HG02678 (cell line): ENCODE data around the gene USP35.
"Not testable (repeated sequence)": the region's sequence is repeated elsewhere in the genome, so short reads cannot be mapped to it uniquely, and the experiment has no call there.

ENCODE experiments used
- ATAC-seq: cut with Tn5 transposase; IDR thresholded peaks from one replicate; pipeline ENCODE4 v1.9.1; 2021; ENCODE audit warnings: mild to moderate bottlenecking, moderate library complexity; ENCODE audit not compliant: unreplicated experiment

USP35 gene

DNA sequence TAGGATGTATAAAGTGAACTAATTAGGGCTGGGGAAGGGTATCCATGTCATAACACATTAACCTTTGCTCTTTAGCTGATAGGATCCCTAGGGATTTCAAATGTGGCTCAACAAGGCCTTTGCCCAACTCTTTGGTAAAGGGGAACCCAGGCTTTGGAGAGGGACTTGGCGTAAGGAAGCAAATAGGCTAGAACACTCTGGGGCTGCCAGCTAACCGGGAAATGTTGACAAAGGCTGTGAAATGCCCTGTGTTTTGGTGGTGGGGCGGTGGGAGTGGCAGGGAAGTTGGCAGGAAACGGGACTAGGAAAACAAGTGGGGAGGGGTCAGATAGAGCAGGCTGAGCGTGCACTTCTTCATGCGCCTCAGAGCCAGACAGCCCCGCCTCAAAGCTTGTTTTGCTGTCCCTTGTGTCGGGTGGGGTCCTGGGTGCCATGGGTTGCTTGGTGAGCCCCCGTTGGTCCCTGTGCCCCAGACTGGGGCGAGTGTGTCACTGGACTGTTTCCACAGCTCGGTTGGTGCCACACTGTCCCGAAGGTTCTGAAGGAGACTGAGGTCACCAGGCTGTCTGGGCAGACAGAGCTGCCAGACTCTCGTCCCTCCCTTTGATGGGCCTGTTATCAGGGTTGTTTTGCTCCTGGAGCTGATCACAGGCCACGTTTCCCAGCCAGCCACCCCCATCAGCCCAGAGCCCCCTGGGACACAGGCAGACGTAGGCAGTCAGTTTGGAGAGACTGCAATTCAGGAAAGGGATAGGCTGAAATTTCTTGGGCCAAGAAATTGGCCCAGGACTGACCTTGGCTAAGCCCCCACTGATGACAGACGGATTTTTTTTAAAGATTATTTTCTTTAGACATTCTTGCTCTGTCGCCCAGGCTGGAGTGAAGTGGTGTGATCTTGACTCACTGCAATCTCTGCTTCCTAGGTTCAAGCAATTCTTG, 19.9 kb upstream of the USP35 start:
- ATAC-seq = no peak

DNA sequence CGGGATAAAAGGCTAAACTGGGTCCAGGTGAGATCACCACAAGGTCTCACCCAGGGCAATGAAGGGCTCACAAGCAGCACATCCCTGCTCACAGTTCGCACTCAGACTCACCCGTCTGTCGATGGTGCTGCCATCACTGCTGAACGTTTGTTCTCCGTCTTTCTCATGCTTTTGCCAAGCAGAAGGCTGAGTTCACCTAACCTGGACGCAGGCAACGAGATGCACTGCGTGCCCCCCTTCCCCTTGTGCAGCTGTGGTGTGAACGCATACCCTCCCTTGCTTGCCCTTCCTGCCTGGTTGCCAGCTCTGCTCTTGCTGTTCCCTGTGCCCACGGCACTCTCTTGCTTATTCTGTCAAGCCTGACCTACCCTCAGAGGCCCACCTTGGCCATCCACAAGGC, 18.3 kb upstream of the USP35 start:
- ATAC-seq = no peak

DNA sequence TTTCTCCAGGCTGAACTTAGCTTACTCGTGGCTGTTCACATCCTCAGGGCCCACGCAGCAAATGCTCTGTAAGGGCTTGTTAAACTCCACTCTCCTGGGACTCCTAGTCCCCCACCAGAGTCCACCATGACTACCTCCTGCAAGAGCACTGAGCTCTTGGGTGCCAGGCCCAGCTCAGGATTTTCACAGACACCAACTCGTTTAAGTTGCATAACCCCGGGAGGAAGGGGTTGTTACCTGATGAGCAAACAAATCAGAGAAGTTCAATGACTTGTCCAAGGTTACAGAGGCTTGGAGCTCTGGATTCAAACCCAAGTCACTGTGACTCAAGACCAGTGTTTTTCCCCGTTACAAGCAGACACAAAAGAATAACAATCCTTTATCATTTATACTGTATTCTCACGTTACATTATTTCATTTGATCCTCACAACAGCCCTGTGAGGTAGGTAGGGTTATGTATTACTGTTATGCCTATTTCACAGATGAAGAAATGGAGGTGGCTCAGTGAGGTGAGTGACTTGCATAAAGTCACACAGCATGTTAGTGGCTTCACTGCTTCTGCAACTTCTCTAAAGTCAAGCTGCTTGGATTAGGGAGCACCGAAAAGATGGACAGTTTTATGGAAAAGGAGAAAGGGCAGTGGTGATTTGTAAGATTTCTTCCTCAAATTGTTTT, 17.7 kb upstream of the USP35 start:
- ATAC-seq = no peak

DNA sequence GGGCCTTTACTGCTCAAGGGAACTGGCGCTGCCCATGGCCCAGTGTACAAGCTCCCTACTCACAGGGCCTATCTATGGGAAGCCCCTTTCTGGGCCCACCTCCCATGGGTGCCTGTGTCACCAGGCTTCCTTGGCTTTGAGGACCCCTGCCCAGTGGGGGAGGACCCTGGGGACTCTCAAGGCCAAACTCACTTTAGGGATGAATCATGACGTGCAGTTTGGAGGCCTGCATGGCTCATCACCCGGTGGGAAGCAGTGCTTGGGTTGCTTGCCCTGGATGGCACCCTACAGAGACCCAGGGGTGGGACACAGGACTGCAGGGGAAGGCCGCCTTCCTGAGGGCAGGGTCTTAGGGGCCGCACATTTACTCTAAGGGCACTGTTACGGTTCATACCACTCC, 16.8 kb upstream of the USP35 start:
- ATAC-seq = no peak

DNA sequence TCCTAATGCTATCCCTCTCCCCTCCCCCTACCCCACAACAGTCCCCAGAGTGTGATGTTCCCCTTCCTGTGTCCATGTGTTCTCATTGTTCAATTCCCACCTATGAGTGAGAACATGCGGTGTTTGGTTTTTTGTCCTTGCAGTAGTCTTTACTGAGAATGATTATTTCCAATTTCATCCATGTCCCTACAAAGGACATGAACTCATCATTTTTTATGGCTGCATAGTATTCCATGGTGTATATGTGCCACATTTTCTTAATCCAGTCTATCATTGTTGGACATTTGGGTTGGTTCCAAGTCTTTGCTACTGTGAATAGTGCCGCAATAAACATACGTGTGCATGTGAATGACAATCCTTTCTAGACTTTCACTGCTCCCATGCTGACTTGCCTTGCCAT, 12.9 kb upstream of the USP35 start:
- not testable (repeated sequence) for ATAC-seq

DNA sequence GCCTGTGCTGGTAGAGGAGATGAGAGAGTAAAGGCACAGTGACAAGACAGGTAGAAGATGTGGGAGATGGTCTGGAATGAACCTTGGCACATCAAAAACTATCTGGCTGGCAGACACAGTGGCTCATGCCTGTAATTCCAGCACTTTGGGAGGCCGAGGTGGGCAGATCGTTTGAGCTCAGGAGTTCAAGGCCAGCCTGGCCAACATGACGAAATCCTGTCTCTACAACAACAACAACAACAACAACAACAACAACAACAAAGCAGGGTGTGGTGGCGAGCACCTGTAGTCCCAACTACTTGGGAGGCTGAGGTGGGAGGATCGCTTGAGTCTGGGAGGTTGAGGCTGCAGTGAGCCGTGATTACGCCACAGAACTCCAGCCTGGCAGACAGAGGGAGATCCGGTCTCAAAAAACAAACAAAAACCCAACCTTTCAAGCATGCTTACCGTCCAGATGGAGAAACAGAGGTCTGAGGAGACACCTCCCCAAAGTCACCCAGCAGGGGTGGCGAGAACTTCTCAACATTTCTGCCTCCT, 12.0 kb upstream of the USP35 start:
- ATAC-seq = no peak

DNA sequence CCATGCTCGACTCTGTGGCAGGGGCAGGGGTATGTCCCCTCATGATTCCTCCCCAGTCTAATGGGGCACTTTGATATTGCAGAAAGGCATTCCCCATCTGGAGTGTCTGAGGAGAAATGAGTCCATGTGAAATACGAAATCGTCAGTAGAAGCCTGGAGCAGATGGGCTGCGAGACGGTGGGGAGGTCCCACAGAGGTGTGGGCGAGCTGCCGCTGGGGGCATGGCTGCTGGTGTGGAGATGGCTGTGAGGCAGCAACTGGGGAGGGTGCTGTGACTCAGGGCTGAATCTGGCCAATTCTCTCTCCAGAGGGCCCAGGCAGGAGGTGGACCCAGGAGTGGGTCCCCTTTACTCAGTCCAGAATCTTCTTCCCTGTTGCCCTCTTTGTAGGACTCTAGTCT, 11.5 kb upstream of the USP35 start:
- no peak for ATAC-seq

DNA sequence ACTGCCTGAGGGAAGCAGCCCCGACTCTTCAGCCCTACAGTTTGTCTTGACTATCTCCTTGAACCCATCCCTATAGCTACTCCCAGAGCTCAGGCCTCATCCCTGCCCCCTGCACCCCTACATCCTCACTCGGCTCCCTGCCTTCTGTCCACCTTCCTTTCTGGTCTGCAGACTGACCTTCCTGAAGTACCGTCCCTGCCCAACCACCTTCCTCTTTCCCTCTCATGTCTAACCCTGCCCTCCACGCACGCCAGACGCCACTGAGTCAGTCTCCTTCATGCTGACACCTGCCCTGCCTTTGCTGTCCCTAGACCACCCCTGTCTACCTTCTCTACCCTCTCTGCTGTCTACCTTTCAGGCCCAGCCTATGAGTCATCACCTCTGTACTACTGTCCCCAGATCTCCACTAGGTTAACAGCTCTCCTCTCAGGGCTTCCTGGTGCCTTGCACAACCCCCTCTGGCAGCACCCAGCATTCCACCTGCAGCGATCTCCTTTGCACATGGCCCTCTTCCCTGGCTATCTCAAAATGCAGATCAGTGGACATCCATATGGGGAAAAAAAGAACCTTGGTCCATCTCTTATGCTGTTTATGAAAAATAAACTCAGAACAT, 9.2 kb upstream of the USP35 start:
- ATAC-seq = no peak

DNA sequence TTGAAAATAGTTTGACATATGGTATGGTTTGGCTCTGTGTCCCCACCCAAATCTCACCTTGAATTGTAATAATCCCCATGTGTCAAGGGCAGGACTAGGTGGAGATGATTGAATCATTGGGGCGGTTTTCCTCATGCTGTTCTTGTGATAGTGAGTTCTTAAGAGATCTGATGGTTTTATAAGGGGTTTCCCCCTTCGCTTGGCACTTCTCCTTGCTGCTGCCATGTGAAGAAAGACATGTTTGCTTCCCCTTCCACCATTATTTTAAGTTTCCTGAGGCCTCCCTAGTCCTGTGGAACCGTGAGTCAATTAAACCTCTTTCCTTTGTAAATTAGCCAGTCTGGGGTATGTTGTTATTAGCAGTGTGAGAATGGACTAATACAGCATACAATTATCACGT, 8.0 kb upstream of the USP35 start:
- no peak for ATAC-seq

DNA sequence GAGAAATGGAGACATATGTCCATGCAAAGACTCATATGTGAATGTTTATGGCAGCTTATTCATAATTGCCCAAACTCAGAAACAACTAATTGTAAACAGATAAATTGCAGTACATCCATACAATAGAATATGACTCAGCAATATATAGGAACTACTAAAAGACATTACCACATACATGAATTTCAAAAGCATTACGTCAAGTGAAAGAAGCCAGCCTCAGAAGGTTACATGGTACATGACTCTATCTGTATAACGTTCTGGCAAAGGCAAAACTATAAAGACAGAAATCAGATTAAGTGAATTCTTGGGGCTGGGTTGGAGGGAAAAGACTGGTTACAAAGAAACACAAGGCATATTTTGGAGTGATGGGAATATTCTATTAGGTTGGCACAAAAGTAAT, 7.5 kb upstream of the USP35 start:
- ATAC-seq = no peak

DNA sequence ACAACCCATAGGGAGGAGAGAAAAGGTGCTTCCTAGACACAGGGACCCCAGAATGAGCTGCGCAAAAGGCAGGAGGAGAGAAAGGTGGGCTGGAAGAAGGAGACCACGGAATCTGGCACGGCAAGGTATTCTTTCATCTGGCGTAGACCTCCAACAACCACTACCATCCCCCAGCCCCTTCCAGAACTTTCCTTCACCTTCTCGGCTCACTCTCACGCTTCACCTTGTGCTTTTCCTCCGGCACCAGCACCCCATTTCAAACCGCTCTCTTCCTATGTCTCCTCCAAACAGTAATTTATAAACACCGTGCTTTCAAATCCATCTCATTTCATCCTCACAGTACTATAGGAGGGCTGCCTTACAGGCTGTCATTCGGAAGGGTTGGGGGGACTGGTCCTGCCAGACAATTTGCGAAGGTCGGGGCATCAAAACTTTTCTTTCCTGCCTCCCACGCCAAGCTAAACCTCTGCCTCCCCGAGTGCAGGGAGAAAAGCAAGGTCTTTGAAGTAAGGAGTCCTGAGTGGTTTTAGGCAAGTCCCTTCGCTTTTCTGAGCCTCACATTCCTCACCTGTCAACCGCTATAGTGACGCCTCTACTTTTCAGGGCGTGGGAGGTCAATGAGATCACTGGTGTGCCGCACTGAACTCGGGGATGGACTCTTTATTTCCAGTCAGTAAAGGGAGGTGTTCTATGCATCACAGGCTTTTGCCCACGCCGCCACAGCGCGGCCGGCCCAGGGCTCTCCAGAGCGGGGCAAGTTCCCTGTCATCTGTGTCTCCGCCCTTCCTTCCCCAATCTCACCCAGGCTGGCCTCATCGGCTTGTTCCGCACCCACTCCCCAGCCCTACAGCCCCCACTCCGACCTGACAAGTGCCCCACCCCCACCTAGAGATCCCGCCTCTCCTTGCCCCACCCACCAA, 1.1 kb upstream of the USP35 start:
- ATAC-seq = peak; percentile 12

DNA sequence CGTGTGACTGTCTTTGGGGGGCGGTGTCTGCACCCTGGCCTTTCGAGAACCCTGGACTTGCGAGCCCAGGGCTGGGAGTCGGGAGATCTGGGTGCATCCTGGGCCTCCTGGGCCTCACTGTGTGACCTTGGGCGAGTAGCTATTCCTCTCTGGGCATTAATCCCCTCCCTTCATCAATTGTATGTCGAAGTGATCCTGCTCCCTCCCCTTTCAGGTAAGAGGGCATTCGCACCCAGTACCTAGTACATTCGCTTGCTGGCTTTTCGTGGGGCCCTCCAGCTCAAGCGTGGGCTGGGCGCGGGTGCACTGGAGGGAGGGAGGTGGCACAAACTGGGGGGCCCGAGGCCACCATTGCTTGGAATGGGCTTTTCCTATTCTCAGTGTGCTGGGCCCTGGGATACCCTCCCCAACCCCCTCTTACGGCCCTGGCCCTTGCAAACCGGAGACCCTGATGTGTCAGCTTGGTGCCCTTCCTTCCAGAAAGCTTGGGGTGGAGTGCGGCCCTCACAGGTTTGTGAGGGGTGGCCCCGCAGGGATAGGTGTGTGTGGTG, 530 bp downstream of the USP35 start:
- no peak for ATAC-seq

DNA sequence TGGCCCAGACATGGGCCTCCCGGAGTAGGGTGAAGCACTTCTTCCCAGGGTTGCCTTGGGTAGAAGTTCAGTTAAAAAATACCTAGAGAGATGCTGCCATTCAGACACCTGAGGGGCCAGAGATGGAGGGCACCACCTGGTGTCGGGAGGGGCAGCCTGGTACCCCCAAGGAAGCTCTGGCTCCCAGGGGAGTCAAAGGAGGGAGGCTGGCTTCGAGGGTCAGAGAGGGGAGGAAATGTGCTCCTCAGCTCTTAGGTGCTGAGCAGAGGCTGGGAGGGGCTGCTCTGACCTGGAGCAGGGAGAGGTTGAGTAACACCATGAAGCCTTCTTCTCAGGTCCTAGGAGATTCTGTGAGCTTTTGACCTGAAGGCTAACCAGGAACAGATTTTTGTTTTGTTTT, 1.1 kb downstream of the USP35 start:
- ATAC-seq = no peak

DNA sequence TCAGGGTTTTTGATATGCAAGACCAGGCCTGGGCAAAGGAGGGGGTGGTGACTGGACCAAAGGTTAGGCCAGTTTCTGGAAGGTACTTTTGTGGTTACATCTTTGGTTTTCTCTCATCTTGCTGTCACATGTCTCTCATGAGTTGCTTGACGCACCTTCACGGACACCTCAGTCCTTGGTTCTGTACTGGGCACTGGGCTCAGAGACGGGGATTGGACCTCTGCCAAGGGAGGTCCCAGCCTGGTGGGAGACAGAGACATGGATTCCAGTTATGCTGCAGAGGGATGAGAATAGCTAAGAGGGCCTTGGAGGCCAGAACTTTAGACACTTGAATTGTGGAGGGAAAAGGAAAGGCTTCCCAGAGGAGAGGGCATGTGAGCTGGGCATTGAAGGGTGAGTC, 1.7 kb downstream of the USP35 start:
- ATAC-seq = no peak

DNA sequence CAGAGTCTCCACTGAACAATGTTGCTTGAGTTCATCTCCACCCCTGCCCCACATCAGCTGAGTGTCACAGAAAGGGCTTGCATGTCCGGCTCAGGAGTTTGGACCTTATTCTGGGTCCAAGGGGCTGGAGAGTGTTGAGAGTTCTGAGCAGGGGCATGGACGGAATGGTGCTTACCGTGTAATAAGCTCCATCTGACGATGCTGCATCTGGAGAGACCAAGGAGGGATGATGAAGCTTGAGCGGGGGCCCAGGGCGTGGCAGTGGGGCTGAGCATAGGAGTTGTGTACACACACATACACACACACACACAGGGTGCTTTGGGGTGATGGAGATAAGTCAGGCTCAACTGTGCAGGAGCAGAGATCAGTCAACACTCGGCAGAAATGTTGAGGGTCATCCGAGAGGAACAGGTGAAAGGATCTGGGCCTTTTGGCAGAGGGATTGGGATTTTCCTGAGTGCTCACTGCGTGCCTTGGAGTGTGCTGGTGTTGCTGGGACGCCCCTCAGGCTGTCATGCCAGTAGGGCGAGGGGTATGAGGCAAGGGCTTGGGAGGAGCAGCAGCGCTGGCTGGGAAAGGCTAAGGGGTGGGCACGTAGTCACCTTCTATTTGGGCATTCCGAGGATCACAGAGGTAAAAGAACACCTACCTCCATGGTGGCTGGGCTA, 2.3 kb downstream of the USP35 start:
- no peak for ATAC-seq

DNA sequence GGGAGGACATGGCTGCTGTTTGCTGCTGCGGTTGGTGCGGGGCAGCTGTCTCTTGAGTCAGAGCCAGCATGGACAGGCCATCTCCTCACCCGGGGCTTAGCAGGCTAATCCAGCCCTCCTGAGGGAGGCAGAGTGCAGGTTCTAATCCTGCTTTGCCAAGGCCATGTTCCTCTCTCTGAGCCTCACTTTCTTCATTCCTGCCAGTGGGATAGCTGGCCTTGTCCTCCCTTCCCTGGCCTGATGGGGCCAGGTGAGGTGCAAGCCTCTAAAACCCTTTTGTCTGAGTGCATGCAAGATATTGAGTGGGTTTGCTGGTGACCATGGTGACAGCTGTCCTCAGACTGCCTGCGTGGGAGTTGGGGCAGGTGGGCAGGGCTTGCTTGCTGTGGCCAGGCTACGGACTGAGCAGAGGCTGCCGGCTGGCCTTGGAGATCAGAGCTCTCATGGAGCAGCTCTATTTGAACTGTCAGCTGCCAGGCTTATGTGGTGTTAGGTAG, 3.6 kb downstream of the USP35 start:
- ATAC-seq = no peak

DNA sequence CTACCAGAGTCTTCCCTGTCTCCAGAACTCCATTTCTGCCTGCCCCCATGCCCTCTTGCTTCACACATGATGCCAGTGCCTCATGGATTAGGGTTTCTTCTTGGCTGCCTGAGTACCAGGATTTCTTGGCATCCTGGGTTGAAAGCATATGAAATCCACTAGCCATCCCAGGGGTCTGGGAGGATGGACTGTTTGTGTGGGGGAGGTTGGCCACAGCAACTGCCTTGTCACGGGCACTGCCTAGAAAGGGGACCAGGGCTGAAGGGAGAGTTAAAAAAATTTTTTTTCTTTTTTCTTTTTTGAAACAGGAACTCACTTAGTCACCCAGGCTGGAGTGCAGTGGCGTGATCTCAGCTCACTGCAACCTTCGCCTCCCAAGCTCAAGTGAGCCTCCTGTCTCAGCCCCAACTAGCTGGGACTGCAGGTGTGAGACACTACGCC, 4.2 kb downstream of the USP35 start:
- ATAC-seq = no peak

DNA sequence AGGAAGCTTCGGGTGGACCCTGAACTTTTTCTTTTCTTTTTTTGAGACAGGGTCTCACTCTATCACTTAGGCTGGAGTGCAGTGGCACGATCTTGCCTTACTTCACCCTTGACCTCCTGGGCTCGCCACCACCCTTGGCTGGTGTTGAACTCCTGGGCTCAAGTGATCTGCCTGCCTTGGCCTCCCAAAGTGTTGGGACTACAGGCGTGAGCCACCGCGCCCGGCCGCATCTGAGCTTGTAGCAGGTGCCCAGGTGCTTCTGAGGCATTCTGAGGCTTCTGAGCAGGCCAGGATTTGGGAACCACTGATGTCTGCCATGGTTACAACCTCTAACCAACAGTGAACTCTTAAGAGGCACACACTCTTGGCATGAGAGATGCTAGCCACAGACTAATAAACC, 5.1 kb downstream of the USP35 start:
- no peak for ATAC-seq

DNA sequence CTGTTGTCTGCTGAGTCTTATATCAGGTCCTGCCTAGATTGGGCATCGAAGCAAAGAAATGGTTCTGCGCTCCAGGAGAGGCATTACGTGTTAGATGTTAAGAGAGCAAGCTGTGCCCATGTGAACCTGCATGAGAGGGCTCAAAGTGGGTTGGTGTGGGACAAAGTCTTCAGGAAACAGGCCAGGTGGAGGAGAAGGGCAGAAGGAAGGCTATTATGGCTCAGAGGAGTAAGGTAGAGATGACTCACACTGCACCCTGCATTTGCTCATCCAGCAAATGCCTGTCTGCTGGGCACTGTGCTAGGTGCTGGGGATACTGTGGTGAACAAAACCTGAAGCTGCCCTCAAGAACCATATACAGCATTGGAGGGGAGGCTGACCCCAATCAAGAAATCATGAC, 5.8 kb downstream of the USP35 start:
- no peak for ATAC-seq
